Fibroblast of lung (primary cell): ENCODE measurements around the gene TTC3. TPM values are rescaled to one million over a fixed set of nuclear protein-coding genes. Genes with fewer than 3 reads are reported as not detected.

Source experiments
- DNase-seq, 2 donors: peaks; one replicate each; pipeline versions ENCODE4 v3.0.0 to v3.0.0-alpha.2; 2010; ENCODE audit warnings: low read depth in 2 of 2
- H2AFZ ChIP-seq: 2 replicates; pipeline ENCODE4 v1.5.1; 2012; ENCODE audit warnings: low read length, control low read depth, inconsistent platforms
- H3K27ac ChIP-seq: 2 replicates; pipeline ENCODE4 v1.5.1; 2011; ENCODE audit warnings: low read length, control low read depth; ENCODE audit not compliant: insufficient read depth
- H3K27me3 ChIP-seq: 2 replicates; pipeline ENCODE4 v1.5.1; 2011; ENCODE audit warnings: mild to moderate bottlenecking, low read length; ENCODE audit not compliant: control insufficient read depth, insufficient read depth
- H3K36me3 ChIP-seq: 2 replicates; pipeline ENCODE4 v1.5.1; 2011; ENCODE audit warnings: low read length; ENCODE audit not compliant: control insufficient read depth, insufficient read depth
- H3K4me1 ChIP-seq: 2 replicates; pipeline ENCODE4 v1.5.1; 2011; ENCODE audit warnings: low read length; ENCODE audit not compliant: control insufficient read depth, insufficient read depth; ENCODE audit errors: extremely low read depth
- H3K4me2 ChIP-seq: 2 replicates; pipeline ENCODE4 v1.5.1; 2011; ENCODE audit warnings: low read length, control low read depth; ENCODE audit not compliant: insufficient read depth; ENCODE audit errors: extremely low read depth
- H3K4me3 ChIP-seq, 4 experiments: fragments of 200-600 bp in 1 of 4; sonication (generic) in 1 of 4; replicated peaks in 1 of 4; 2 replicates each; pipeline ENCODE4 v1.5.1; 2011 to 2016; ENCODE audit warnings: low read length in 4 of 4, low read depth in 3 of 4, mild to moderate bottlenecking in 3 of 4, control low read depth in 2 of 4, inconsistent platforms in 1 of 4, mixed read lengths in 1 of 4; ENCODE audit not compliant: insufficient read depth in 1 of 4; ENCODE audit errors: control extremely low read depth in 1 of 4
- H3K79me2 ChIP-seq: 2 replicates; pipeline ENCODE4 v1.5.1; 2012; ENCODE audit warnings: mild to moderate bottlenecking, low read length, inconsistent platforms; ENCODE audit not compliant: control insufficient read depth, insufficient read depth
- H3K9ac ChIP-seq: 2 replicates; pipeline ENCODE4 v1.5.1; 2011; ENCODE audit warnings: mild to moderate bottlenecking, low read length, control low read depth; ENCODE audit not compliant: insufficient read depth
- H3K9me3 ChIP-seq: 2 replicates; pipeline ENCODE4 v1.5.1; 2012; ENCODE audit warnings: low read depth, low read length; ENCODE audit not compliant: control insufficient read depth, insufficient read depth
- H4K20me1 ChIP-seq: 2 replicates; pipeline ENCODE4 v1.5.1; 2011; ENCODE audit warnings: low read length; ENCODE audit not compliant: control insufficient read depth, insufficient read depth; ENCODE audit errors: extremely low read depth
- CTCF ChIP-seq, 2 donors: IDR thresholded peaks in 1 of 2; conservative IDR thresholded peaks in 1 of 2; 1 replicate in 1 of 2; 2 replicates in 1 of 2; pipeline ENCODE4 v1.5.1; 2011 to 2012; ENCODE audit warnings: low read length in 2 of 2, control low read depth in 1 of 2, inconsistent platforms in 1 of 2, low read depth in 1 of 2, mild to moderate bottlenecking in 1 of 2
- EZH2 ChIP-seq: IDR thresholded peaks from 2 replicates; pipeline ENCODE4 v1.5.1; 2012; ENCODE audit warnings: low read length, control low read depth, mild to moderate bottlenecking; ENCODE audit errors: missing control alignments
- polyA plus RNA-seq, 2 donors: library from polyadenylated mRNA; depleted of rRNA in 1 of 2; stranded (reverse) in 1 of 2; unstranded in 1 of 2; fragments of >200 nt; gene quantifications; 2 replicates each; pipeline ENCODE4 v1.2.1, GENCODE V29; 2011 to 2012; ENCODE audit warnings: missing spikeins in 1 of 2
- total RNA-seq: library from RNA; depleted of rRNA; stranded (reverse); fragments of >200 nt; gene quantifications from 2 replicates; pipeline ENCODE4 v1.2.1, GENCODE V29; 2014

Gene TTC3
- total and polyA plus RNA-seq, 2 donors (not counting 1 experiment from before 2014, with no cell fraction given) = 121 to 224 TPM

- H4K20me1 ChIP-seq = no peaks in the 10 kb centered on the region
- H3K4me2 ChIP-seq = no peak overlapping the region
- H3K27me3 ChIP-seq = peaks cover 3% of the 10 kb centered on the region
- no peaks in the 10 kb centered on the region for H3K36me3 ChIP-seq
- H2AFZ ChIP-seq = no peak overlapping the region
- H3K4me3 ChIP-seq = no peak overlapping the region
- peak in 1 of 2 donors; percentile 11 for DNase-seq
- H3K9me3 ChIP-seq = no peaks in the 10 kb centered on the region
- no peaks in the 10 kb centered on the region for H3K4me1 ChIP-seq
- H3K9ac ChIP-seq = no peak overlapping the region
- no peak overlapping the region for H3K27ac ChIP-seq
- no peak for TF ChIP-seq CTCF (conservative IDR thresholded peaks at IDR 0.05 in 1 of 2, IDR thresholded peaks at IDR 0.05 in 1 of 2; ENCODE audit: low read depth in 1 of 2, low read length in 2 of 2)
- H3K79me2 ChIP-seq = no peaks in the 10 kb centered on the region
These were observed 33.5 kb upstream of the TTC3 start for GRCh38 chr21:37039411-37040075.

- peaks cover 3% of the 10 kb centered on the region for H3K27me3 ChIP-seq
- TF ChIP-seq EZH2 = no peak
- no peak for TF ChIP-seq CTCF (conservative IDR thresholded peaks at IDR 0.05 in 1 of 2, IDR thresholded peaks at IDR 0.05 in 1 of 2; ENCODE audit: low read depth in 1 of 2, low read length in 2 of 2)
- no peak overlapping the region for H2AFZ ChIP-seq
These were observed 32.8 kb upstream of the TTC3 start for GRCh38 chr21:37040212-37040611.

GRCh38 chr21:37041706-37042271 is 31.3 kb upstream of the TTC3 start:
- Histone ChIP-seq H3K27me3 (peaks cover 3% of the 10 kb centered on the region), H3K4me2 (no peak overlapping the region), H3K9ac (no peak overlapping the region), H3K36me3 (no peaks in the 10 kb centered on the region), H3K27ac (no peak overlapping the region), H4K20me1 (no peaks in the 10 kb centered on the region), H3K79me2 (no peaks in the 10 kb centered on the region), H3K9me3 (no peaks in the 10 kb centered on the region), H2AFZ (no peak overlapping the region), H3K4me3 (no peak overlapping the region), H3K4me1 (no peaks in the 10 kb centered on the region)
- TF ChIP-seq EZH2 (no peak), CTCF (conservative IDR thresholded peaks at IDR 0.05 in 1 of 2, IDR thresholded peaks at IDR 0.05 in 1 of 2; ENCODE audit: low read depth in 1 of 2, low read length in 2 of 2) (no peak)
- no peak for DNase-seq

More at GRCh38 chr21:37040212-37040611, 32.8 kb upstream of the TTC3 start:
- H3K27ac ChIP-seq = no peak overlapping the region
- no peaks in the 10 kb centered on the region for H4K20me1 ChIP-seq
- H3K4me2 ChIP-seq = no peak overlapping the region
- no peaks in the 10 kb centered on the region for H3K36me3 ChIP-seq
- H3K4me3 ChIP-seq = no peak overlapping the region
- no peaks in the 10 kb centered on the region for H3K9me3 ChIP-seq
- DNase-seq = no peak
- H3K9ac ChIP-seq = no peak overlapping the region
- no peaks in the 10 kb centered on the region for H3K4me1 ChIP-seq
- H3K79me2 ChIP-seq = no peaks in the 10 kb centered on the region
